OCI-LY3 (cell line): ENCODE results near the gene DPAGT1.

Source experiments
- EZH2phosphoT487 ChIP-seq: fragments of 200-600 bp; shearing (Covaris generic); IDR thresholded peaks from 2 replicates; pipeline ENCODE4 v1.6.1; 2018; ENCODE audit warnings: antibody characterized with exemption, mixed run types, low read depth
- TF ChIP-seq, protein P1 (sequence below): fragments of 200-600, 300-600 bp; sonication (generic); IDR thresholded peaks from 2 replicates; pipeline ENCODE4 v1.5.1; 2014; ENCODE audit warnings: antibody characterized with exemption, low read length, low read depth

DNA sequence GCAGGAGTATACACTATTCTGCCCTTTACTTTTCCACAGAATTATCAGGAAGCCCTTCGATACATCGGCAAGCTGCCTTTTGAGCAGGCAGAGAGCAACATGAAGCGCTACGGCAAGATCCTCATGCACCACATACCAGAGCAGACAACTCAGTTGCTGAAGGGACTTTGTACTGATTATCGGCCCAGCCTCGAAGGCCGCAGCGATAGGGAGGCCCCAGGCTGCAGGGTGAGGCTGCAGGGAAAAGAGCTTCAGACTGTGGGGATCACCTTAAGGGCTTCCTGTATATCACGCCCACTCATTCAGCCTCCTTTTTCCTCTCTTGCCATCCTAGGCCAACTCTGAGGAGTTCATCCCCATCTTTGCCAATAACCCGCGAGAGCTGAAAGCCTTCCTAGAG, 23.8 kb downstream of the DPAGT1 start:
- TF ChIP-seq, protein P1, sequence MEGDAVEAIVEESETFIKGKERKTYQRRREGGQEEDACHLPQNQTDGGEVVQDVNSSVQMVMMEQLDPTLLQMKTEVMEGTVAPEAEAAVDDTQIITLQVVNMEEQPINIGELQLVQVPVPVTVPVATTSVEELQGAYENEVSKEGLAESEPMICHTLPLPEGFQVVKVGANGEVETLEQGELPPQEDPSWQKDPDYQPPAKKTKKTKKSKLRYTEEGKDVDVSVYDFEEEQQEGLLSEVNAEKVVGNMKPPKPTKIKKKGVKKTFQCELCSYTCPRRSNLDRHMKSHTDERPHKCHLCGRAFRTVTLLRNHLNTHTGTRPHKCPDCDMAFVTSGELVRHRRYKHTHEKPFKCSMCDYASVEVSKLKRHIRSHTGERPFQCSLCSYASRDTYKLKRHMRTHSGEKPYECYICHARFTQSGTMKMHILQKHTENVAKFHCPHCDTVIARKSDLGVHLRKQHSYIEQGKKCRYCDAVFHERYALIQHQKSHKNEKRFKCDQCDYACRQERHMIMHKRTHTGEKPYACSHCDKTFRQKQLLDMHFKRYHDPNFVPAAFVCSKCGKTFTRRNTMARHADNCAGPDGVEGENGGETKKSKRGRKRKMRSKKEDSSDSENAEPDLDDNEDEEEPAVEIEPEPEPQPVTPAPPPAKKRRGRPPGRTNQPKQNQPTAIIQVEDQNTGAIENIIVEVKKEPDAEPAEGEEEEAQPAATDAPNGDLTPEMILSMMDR, result no peak
- no peak for TF ChIP-seq EZH2phosphoT487
